Uterus (tissue), 2 donors: ENCODE results near the gene FAM8A1.
"Not testable (repeated sequence)": the region's sequence is repeated elsewhere in the genome, so short reads cannot be mapped to it uniquely, and the experiment has no call there.

ENCODE experiments used
- POLR2A ChIP-seq, 2 donors: fragments of 450-650 bp; IDR thresholded peaks; one replicate each; pipeline ENCODE4 v1.6.1; 2016; ENCODE audit warnings: antibody characterized with exemption in 2 of 2, mild to moderate bottlenecking in 1 of 2, moderate library complexity in 1 of 2
- TF ChIP-seq, protein P1 (sequence below), 4 experiments: fragments of 200-600 bp in 2 of 4; fragments of 450-650 bp in 2 of 4; sonication (generic) in 2 of 4; IDR thresholded peaks; one replicate each; pipeline ENCODE4 v1.5.1; 2016 to 2019; ENCODE audit warnings: antibody characterized with exemption in 4 of 4, mild to moderate bottlenecking in 2 of 4, moderate library complexity in 1 of 4

DNA sequence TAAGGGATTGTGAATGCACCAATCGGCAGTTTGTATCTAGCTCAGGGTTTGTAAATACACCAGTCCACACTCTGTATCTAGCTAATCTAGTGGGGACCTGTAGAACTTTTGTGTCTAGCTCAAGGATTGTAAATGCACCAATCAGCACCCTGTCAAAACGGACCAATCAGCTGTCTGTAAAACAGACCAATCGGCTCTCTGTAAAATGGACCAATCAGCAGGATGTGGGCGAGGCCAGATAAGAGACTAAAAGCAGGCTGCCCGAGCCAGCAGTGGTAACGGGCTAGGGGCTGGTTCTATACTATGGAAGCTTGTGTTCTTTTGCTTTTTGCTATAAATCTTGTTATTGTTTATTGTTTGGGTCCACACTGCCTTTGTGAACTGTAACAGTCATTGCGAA lies 18.8 kb upstream of the FAM8A1 start:
- TF ChIP-seq, protein P1, sequence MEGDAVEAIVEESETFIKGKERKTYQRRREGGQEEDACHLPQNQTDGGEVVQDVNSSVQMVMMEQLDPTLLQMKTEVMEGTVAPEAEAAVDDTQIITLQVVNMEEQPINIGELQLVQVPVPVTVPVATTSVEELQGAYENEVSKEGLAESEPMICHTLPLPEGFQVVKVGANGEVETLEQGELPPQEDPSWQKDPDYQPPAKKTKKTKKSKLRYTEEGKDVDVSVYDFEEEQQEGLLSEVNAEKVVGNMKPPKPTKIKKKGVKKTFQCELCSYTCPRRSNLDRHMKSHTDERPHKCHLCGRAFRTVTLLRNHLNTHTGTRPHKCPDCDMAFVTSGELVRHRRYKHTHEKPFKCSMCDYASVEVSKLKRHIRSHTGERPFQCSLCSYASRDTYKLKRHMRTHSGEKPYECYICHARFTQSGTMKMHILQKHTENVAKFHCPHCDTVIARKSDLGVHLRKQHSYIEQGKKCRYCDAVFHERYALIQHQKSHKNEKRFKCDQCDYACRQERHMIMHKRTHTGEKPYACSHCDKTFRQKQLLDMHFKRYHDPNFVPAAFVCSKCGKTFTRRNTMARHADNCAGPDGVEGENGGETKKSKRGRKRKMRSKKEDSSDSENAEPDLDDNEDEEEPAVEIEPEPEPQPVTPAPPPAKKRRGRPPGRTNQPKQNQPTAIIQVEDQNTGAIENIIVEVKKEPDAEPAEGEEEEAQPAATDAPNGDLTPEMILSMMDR (IDR thresholded peaks at IDR 0.05), result not testable (repeated sequence)
- TF ChIP-seq POLR2A (IDR thresholded peaks at IDR 0.05), result not testable (repeated sequence)
